ENCODE data around the gene PLCXD3.

The PLCXD3 gene

GRCh38 chr5:41542183-41542582 is 31.8 kb upstream of the PLCXD3 start:
- TF ChIP-seq CREB5 (CRISPR knock-in tag; IDR thresholded peaks at IDR 0.05; ENCODE audit: low read depth) (no peak), ZFP3 (CRISPR knock-in tag; IDR thresholded peaks at IDR 0.05) (no peak), OSR1 (CRISPR knock-in tag; IDR thresholded peaks at IDR 0.05) (no peak), TOX (CRISPR knock-in tag; IDR thresholded peaks at IDR 0.05; ENCODE audit: borderline replicate concordance) (no peak)
- ATAC-seq: no peak

- TF ChIP-seq, protein P1, sequence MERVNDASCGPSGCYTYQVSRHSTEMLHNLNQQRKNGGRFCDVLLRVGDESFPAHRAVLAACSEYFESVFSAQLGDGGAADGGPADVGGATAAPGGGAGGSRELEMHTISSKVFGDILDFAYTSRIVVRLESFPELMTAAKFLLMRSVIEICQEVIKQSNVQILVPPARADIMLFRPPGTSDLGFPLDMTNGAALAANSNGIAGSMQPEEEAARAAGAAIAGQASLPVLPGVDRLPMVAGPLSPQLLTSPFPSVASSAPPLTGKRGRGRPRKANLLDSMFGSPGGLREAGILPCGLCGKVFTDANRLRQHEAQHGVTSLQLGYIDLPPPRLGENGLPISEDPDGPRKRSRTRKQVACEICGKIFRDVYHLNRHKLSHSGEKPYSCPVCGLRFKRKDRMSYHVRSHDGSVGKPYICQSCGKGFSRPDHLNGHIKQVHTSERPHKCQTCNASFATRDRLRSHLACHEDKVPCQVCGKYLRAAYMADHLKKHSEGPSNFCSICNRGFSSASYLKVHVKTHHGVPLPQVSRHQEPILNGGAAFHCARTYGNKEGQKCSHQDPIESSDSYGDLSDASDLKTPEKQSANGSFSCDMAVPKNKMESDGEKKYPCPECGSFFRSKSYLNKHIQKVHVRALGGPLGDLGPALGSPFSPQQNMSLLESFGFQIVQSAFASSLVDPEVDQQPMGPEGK (CRISPR knock-in tag; IDR thresholded peaks at IDR 0.05; ENCODE audit: borderline replicate concordance): no peak
- TF ChIP-seq SNAI2 (CRISPR knock-in tag; IDR thresholded peaks at IDR 0.05): no peak
- no peak for TF ChIP-seq CREB5 (CRISPR knock-in tag; IDR thresholded peaks at IDR 0.05; ENCODE audit: low read depth)
- no peak for TF ChIP-seq TOX (CRISPR knock-in tag; IDR thresholded peaks at IDR 0.05; ENCODE audit: borderline replicate concordance)
- TF ChIP-seq PPARA (CRISPR knock-in tag; IDR thresholded peaks at IDR 0.05; ENCODE audit: borderline replicate concordance): no peak
- TF ChIP-seq CSDC2 (CRISPR knock-in tag; IDR thresholded peaks at IDR 0.05): no peak
- TF ChIP-seq ZNF565 (CRISPR knock-in tag; conservative IDR thresholded peaks at IDR 0.05; ENCODE audit: low read depth): no peak
- TF ChIP-seq BACH2 (CRISPR knock-in tag; IDR thresholded peaks at IDR 0.05; ENCODE audit: borderline replicate concordance): no peak
- TF ChIP-seq POU6F1 (CRISPR knock-in tag; IDR thresholded peaks at IDR 0.05; ENCODE audit: borderline replicate concordance, low read depth): no peak
- no peak for TF ChIP-seq GLIS3 (CRISPR knock-in tag; IDR thresholded peaks at IDR 0.05)
- no peak for TF ChIP-seq ZNF70 (CRISPR knock-in tag; IDR thresholded peaks at IDR 0.05)
- no peak for TF ChIP-seq ZFP3 (CRISPR knock-in tag; IDR thresholded peaks at IDR 0.05)
- no peak for ATAC-seq
Measured at GRCh38 chr5:41539454-41539853, 29.1 kb upstream of the PLCXD3 start.

DNA sequence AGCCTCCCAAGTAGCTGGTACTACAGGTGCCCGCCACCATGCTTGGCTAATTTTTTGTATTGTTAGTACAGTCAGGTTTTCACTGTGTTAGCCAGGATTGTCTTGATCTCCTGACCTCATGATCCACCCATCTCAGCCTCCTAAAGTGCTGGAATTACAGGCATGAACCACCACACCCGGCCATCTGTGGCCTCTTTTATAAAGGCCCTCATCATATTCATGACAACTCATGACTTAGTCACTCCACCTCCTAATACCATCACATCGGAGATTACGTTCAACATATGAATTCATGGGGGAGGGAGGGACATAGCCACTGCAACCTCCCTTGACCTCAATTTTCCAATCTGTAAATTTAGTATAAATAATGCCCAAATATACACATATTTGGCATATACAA is 27.2 kb upstream of the PLCXD3 start:
- TF ChIP-seq BACH2 (CRISPR knock-in tag; IDR thresholded peaks at IDR 0.05; ENCODE audit: borderline replicate concordance): no peak
- no peak for ATAC-seq

DNA sequence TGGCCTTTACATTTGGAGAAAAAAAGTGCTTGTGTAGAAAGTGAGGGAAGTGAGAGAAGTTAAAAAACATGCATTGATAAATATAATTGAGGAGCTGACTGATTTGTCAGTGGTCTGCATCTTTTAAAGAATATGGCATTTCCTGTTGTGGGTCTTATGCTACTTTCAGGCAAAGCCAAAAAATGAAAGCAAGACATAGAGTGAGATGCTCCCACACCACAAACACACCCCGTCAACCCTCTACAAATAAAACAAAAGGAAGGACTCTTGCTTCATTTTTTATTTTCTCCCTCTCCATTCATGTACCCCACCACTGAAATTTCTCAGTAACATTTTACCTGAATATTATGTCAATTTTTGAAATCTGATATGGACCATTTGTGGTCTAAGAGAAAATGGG is 22.1 kb upstream of the PLCXD3 start:
- ATAC-seq: no peak

More for the DNA sequence above, 22.1 kb upstream of the PLCXD3 start:
- no peak for TF ChIP-seq ZFP30 (CRISPR knock-in tag; IDR thresholded peaks at IDR 0.05)
- no peak for TF ChIP-seq GLIS3 (CRISPR knock-in tag; IDR thresholded peaks at IDR 0.05)
- TF ChIP-seq CSDC2 (CRISPR knock-in tag; IDR thresholded peaks at IDR 0.05): no peak
- no peak for TF ChIP-seq TCF4 (CRISPR knock-in tag; IDR thresholded peaks at IDR 0.05; ENCODE audit: borderline replicate concordance)
- no peak for TF ChIP-seq OSR1 (CRISPR knock-in tag; IDR thresholded peaks at IDR 0.05)
- no peak for TF ChIP-seq ZNF8 (CRISPR knock-in tag; IDR thresholded peaks at IDR 0.05)
- TF ChIP-seq ISL1 (CRISPR knock-in tag; IDR thresholded peaks at IDR 0.05): no peak
- TF ChIP-seq CSRNP3 (CRISPR knock-in tag; IDR thresholded peaks at IDR 0.05): no peak
- no peak for TF ChIP-seq RARB (CRISPR knock-in tag; IDR thresholded peaks at IDR 0.05)
- no peak for TF ChIP-seq BACH2 (CRISPR knock-in tag; IDR thresholded peaks at IDR 0.05; ENCODE audit: borderline replicate concordance)
- no peak for TF ChIP-seq ESRRG (CRISPR knock-in tag; IDR thresholded peaks at IDR 0.05)
- TF ChIP-seq, protein P1 (CRISPR knock-in tag; IDR thresholded peaks at IDR 0.05; ENCODE audit: borderline replicate concordance): no peak
- no peak for TF ChIP-seq PPARA (CRISPR knock-in tag; IDR thresholded peaks at IDR 0.05; ENCODE audit: borderline replicate concordance)
- no peak for TF ChIP-seq ZFP3 (CRISPR knock-in tag; IDR thresholded peaks at IDR 0.05)
- TF ChIP-seq SNAI2 (CRISPR knock-in tag; IDR thresholded peaks at IDR 0.05): no peak
- TF ChIP-seq ZNF565 (CRISPR knock-in tag; conservative IDR thresholded peaks at IDR 0.05; ENCODE audit: low read depth): no peak
- TF ChIP-seq TSHZ2 (CRISPR knock-in tag; IDR thresholded peaks at IDR 0.05): no peak
- no peak for TF ChIP-seq CREB5 (CRISPR knock-in tag; IDR thresholded peaks at IDR 0.05; ENCODE audit: low read depth)
